Activated CD8-positive, alpha-beta memory T cell treated with anti-CD3 and anti-CD28 coated beads, Interleukin-2, amount 10 ng/mL, durations not matched to agents 7 days and 5 days (primary cell): ENCODE results near the gene CRYAB. TPM values are rescaled to one million over a fixed set of nuclear protein-coding genes. Genes with fewer than 3 reads are reported as not detected.

ENCODE experiments used
- ATAC-seq: fragments of 150-1000 bp; cut with Tn5 transposase; one replicate; pipeline ENCODE4 v1.10.0; 2021; ENCODE audit warnings: moderate library complexity
- CTCF ChIA-PET: fragments of 350-600 bp; sonication (Branson Sonifier 250); formaldehyde crosslinking; loops from one replicate; lab custom pipeline; 2021; ENCODE audit warnings: antibody characterized with exemption; lab: Charles Lee
- DNase-seq: peaks from one replicate; pipeline ENCODE4 v3.0.0-alpha.2; 2020
- H3K27ac Mint-ChIP-seq: one replicate; pipeline ENCODE4 v1.8.0; 2021; ENCODE audit warnings: mild to moderate bottlenecking, mixed read lengths
- H3K27me3 Mint-ChIP-seq: one replicate; pipeline ENCODE4 v1.8.0; 2021; ENCODE audit warnings: mixed read lengths
- H3K36me3 Mint-ChIP-seq: one replicate; pipeline ENCODE4 v1.8.0; 2021; ENCODE audit warnings: mild to moderate bottlenecking, mixed read lengths
- H3K4me1 Mint-ChIP-seq: one replicate; pipeline ENCODE4 v1.8.0; 2021; ENCODE audit warnings: mixed read lengths
- H3K4me3 Mint-ChIP-seq: one replicate; pipeline ENCODE4 v1.8.0; 2021; ENCODE audit warnings: mild to moderate bottlenecking, moderate library complexity, mixed read lengths
- H3K9me3 Mint-ChIP-seq: one replicate; pipeline ENCODE4 v1.8.0; 2022; ENCODE audit warnings: low read depth, mixed read lengths
- total RNA-seq, 2 experiments: library from RNA; stranded (reverse); gene quantifications; one replicate each; pipeline ENCODE4 v1.2.3, GENCODE V29; 2021

CRYAB gene
- total RNA-seq, 2 experiments from 2014 or later, result not detected

- no peaks in the 10 kb centered on the region for H3K9me3 Mint-ChIP-seq
- H3K4me3 Mint-ChIP-seq, result peak within 1 kb of the TSS; percentile 85
- peak within 1 kb of the TSS; percentile 97 for H3K27ac Mint-ChIP-seq
- H3K4me1 Mint-ChIP-seq, result peaks cover 20% of the 10 kb centered on the region
- no peaks in the 10 kb centered on the region for H3K27me3 Mint-ChIP-seq
- ATAC-seq (peak; percentile 92), DNase-seq (peak; percentile 97)
- peaks cover 3% of the 10 kb centered on the region for H3K36me3 Mint-ChIP-seq
- CTCF ChIA-PET, result interaction anchor here (0.8 to 3.3 kb wide), 7 partner anchors 10 to 209 kb away, joined by 3 to 7 read pairs (median 4); no protein-coding TSS in a partner anchor
Measured at GRCh38 chr11:111878849-111879636, 32.5 kb downstream of the CRYAB start, which contains the start of the genes CFAP68 and FDXACB1. TSS of gene CFAP68 (plus strand) at chr11:111879541. CDS start at chr11:111879561, 20 bp downstream. TSS of gene FDXACB1 (minus strand) at chr11:111879165. CDS start at chr11:111879132, 33 bp downstream.

- Mint-ChIP-seq H3K9me3 (no peaks in the 10 kb centered on the region), H3K4me1 (peaks cover 20% of the 10 kb centered on the region), H3K4me3 (peak overlapping the region; percentile 85), H3K27ac (peak overlapping the region; percentile 97), H3K27me3 (no peaks in the 10 kb centered on the region), H3K36me3 (peaks cover 3% of the 10 kb centered on the region)
- ATAC-seq, result no peak
- CTCF ChIA-PET, result interaction anchor here (0.8 to 3.3 kb wide), 6 partner anchors 10 to 210 kb away, joined by 3 to 7 read pairs (median 4); no protein-coding TSS in a partner anchor
- DNase-seq, result no peak
Measured at GRCh38 chr11:111878385-111878848, 33.2 kb downstream of the CRYAB start.

- H3K27me3 Mint-ChIP-seq, result no peaks in the 10 kb centered on the region
- peaks cover 23% of the 10 kb centered on the region for H3K36me3 Mint-ChIP-seq
- no peak for ATAC-seq
- H3K4me3 Mint-ChIP-seq, result peak overlapping the region; percentile 89
- peak overlapping the region; percentile 88 for H3K27ac Mint-ChIP-seq
- peaks cover 30% of the 10 kb centered on the region for H3K4me1 Mint-ChIP-seq
- H3K9me3 Mint-ChIP-seq, result no peaks in the 10 kb centered on the region
- no peak for DNase-seq
- CTCF ChIA-PET, result interaction anchor here (0.6 to 2.3 kb wide), 12 partner anchors 8 to 285 kb away, joined by 3 to 10 read pairs (median 4); no protein-coding TSS in a partner anchor
Measured at GRCh38 chr11:111871693-111872161, 39.8 kb downstream of the CRYAB start.

- peak; percentile 91 for DNase-seq
- peaks cover 29% of the 10 kb centered on the region for H3K36me3 Mint-ChIP-seq
- no peaks in the 10 kb centered on the region for H3K9me3 Mint-ChIP-seq
- H3K4me1 Mint-ChIP-seq, result peaks cover 30% of the 10 kb centered on the region
- H3K27ac Mint-ChIP-seq, result peak within 1 kb of the TSS; percentile 88
- peak; percentile 95 for ATAC-seq
- CTCF ChIA-PET, result interaction anchor here (0.8 to 2.3 kb wide), 11 partner anchors 9 to 284 kb away, joined by 3 to 10 read pairs (median 5); no protein-coding TSS in a partner anchor
- H3K27me3 Mint-ChIP-seq, result no peaks in the 10 kb centered on the region
- peak within 1 kb of the TSS; percentile 89 for H3K4me3 Mint-ChIP-seq
Measured at GRCh38 chr11:111870886-111871692, 40.5 kb downstream of the CRYAB start, which contains the start of gene ALG9. TSS of gene ALG9 (minus strand) at chr11:111871581. CDS start at chr11:111871482, 99 bp downstream.

GRCh38 chr11:111870522-111870885, 41.1 kb downstream of the CRYAB start:
- ATAC-seq (peak; percentile 8), DNase-seq (no peak)
- no peaks in the 10 kb centered on the region for H3K27me3 Mint-ChIP-seq
- no peaks in the 10 kb centered on the region for H3K9me3 Mint-ChIP-seq
- H3K36me3 Mint-ChIP-seq, result peaks cover 29% of the 10 kb centered on the region
- H3K27ac Mint-ChIP-seq, result peak overlapping the region; percentile 87
- peaks cover 30% of the 10 kb centered on the region for H3K4me1 Mint-ChIP-seq
- CTCF ChIA-PET, result interaction anchor here (0.8 to 2.3 kb wide), 7 partner anchors 10 to 284 kb away, joined by 3 to 10 read pairs (median 7); no protein-coding TSS in a partner anchor
- peak overlapping the region; percentile 89 for H3K4me3 Mint-ChIP-seq

GRCh38 chr11:111870113-111870512, 41.5 kb downstream of the CRYAB start:
- DNase-seq (no peak), ATAC-seq (no peak)
- Mint-ChIP-seq H3K4me3 (no peak overlapping the region), H3K27me3 (no peaks in the 10 kb centered on the region), H3K9me3 (no peaks in the 10 kb centered on the region), H3K4me1 (peaks cover 30% of the 10 kb centered on the region), H3K27ac (no peak overlapping the region), H3K36me3 (peaks cover 30% of the 10 kb centered on the region)
- CTCF ChIA-PET, result interaction anchor here (2.0 to 2.3 kb wide), 4 partner anchors 9 to 112 kb away, joined by 7 to 10 read pairs (median 8); no protein-coding TSS in a partner anchor

GRCh38 chr11:111860257-111860656, 51.3 kb downstream of the CRYAB start:
- peaks cover 23% of the 10 kb centered on the region for H3K36me3 Mint-ChIP-seq
- H3K4me3 Mint-ChIP-seq, result no peak overlapping the region
- CTCF ChIA-PET, result interaction anchor here (2.8 kb wide), 1 partner anchor 11 kb away, joined by 8 read pairs; the partner anchor contains the start of gene ALG9
- ATAC-seq, result no peak
- no peak overlapping the region for H3K27ac Mint-ChIP-seq
- no peaks in the 10 kb centered on the region for H3K4me1 Mint-ChIP-seq
- no peaks in the 10 kb centered on the region for H3K9me3 Mint-ChIP-seq
- no peak for DNase-seq
- no peaks in the 10 kb centered on the region for H3K27me3 Mint-ChIP-seq

Other genes with a start within 250 kb of the CRYAB start
- gene PPP2R1B, start 145.4 kb downstream of the CRYAB start, total RNA-seq, result 10 to 100 TPM; 55.2 to 64.9 TPM
- 10 to 100 TPM; 23.2 to 27.3 TPM for gene ALG9, start 40.2 kb downstream of the CRYAB start, total RNA-seq
- gene FDXACB1, start 32.6 kb downstream of the CRYAB start, total RNA-seq, result 1 to 10 TPM; 4.7 to 7.1 TPM
- 10 to 100 TPM; 16.4 to 20.4 TPM for gene CFAP68, start 32.2 kb downstream of the CRYAB start, total RNA-seq
- gene HSPB2, start 964 bp upstream of the CRYAB start, total RNA-seq, result not detected
- gene C11orf52, start 7.1 kb upstream of the CRYAB start, total RNA-seq, result not detected
- gene DIXDC1, start 25.6 kb upstream of the CRYAB start, total RNA-seq, result 10 to 100 TPM in 1 of 2 experiments, 1 to 10 TPM in 1; 9.0 to 10.3 TPM
- 10 to 100 TPM; 34.7 to 43.6 TPM for gene DLAT, start 113.6 kb upstream of the CRYAB start, total RNA-seq
- gene PIH1D2, start 162.2 kb upstream of the CRYAB start, total RNA-seq, result under 1 TPM in 1 of 2 experiments, not detected in 1; 0.49 TPM
- gene NKAPD1, start 162.5 kb upstream of the CRYAB start, total RNA-seq, result 10 to 100 TPM; 20.6 to 22.5 TPM
- gene TIMM8B, start 175.0 kb upstream of the CRYAB start, total RNA-seq, result 10 to 100 TPM; 44.2 to 59.8 TPM
- 10 to 100 TPM; 71.8 to 93.5 TPM for gene SDHD, start 175.1 kb upstream of the CRYAB start, total RNA-seq